Measurements from ENCODE around the gene ARCN1.

Gene ARCN1

DNA sequence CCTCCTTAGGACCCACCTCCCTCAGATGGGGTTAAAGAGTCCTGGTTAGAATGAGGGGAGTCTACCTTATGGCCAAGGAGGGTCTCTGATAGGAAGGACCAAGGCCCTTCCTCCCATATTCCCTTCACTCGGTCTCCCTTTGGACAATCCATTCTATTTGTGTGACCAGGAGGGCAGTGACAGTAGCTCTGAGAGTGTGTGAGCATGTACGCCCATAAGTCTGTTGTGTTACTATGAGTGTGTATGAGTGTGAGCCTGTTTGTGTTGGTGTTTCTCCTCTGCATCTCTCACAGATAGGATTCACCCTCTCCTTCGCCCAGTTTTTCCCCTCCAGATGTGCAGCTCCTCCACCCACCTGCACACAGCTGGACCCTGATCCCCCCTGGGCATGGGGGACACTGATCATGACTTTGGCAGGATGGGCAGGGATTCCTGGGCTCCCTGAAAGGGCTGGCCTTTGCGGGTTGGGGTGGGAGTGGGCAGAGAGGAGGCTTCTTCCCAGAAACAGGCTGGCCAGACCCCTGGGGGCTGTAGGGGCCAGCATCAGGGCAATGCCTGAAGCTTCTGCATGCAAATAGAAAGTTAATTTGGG, 49.7 kb downstream of the ARCN1 start:
- no peak for DNase-seq

DNA sequence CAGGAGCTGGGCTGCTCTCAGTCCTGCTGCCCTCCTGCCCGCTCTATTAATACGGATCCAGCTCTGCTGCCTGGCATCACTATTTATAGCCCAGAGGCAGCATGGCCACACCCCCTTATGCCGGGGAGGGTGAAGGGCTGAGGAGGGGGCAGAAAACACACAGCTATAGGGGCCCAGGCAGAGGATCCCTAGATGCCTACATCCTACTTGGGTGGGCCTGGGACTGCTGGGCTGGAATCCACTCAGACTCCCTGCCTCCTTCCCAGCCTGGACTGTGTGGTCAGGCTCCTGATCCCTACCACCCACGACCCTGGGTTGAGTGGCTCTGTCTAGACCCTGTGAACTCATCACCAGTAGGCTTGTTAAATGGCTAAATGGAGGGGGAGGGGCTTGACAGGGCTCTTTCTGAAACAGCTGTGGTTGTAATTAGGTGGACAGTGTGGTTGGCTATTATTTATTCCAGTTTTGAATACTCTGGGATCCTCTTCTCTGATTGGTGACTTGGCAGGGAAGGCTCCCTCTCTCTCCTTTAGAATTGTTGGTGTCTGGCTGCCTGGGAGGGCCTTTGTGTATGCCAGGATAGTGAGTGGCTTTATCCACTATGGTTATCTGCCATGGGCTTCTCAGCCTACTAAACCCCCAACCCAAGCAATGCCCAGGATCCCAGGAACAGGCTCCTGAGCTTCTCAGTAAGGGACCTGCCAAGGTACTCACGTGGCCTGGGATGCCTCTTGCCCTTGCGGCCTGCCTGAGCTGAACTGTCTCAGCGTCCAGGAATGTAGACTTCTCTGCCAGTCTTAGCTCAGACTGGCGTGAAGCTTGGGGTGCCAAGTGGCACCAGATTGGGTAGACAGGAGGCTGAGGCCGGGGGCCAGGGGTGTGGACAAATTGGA, 50.4 kb downstream of the ARCN1 start:
- no peak for DNase-seq

DNA sequence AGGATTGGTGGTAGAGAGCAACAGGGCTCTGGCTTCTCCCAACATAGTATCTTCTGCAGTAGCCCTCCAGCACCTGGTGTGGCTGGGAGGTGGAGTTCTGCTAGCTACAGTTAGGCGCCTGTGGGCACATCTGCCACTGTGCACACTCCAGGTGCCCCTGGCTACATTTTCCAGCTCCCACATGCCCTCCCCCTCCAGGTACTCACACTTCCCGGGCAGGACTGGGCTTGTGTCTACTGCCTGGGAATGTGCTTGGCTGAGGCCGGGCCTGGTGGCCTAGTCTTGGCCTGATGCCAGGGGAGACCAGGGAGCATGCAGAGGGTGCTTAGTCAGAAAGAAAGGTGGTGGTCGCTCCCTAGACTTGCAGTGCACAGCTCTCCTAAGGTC, 51.1 kb downstream of the ARCN1 start:
- DNase-seq = no peak

DNA sequence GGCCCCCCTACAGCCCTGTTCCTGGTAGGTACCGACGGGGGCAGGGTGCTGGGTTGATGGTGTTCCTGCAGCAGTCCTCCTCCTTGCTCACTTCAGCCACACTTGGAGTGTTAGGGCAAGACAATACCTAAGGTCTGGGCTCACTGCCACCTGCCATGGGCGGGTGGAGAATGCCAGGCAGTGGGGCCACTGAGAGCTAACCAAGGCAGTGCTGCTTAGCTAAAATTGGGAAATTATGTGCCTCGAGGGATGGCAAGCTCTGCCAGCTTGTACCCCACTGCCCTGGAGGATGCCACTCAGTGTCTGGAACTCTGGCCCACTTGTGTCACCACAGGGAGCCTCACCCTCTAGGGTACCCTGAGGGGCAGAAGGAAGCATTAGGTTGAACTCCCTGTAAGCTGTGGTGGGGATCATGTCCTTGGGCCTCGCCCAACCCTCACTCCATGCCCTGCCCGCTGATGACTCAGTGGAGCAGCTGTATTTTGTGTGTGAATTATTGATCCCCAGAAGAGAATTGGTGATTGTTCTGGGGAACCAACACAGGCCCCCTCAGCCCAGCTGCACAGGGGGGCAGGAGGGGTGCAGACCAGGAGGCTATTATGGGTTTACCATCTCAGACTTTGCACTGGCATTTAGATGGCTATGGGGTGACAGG, 53.0 kb downstream of the ARCN1 start:
- DNase-seq = no peak

DNA sequence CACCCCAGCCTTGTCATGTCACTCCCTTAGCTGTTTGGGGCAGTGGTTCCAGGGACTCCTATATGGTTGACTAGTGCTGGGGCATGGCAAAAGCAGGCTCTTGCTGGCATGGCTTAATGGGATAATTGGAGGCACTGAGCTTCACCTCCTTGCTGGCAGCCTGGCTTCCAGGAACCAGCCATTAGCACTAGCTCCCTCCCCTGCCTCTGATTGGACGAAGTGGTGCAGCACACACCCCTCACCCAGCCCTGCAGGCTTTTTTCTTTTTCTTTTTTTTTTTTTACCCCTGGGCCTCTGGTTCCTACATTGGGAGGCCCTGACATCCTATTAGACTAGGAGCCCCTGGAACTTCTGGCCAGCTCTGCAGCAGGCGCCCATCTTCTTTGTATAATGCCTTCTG, 53.8 kb downstream of the ARCN1 start:
- DNase-seq = no peak

DNA sequence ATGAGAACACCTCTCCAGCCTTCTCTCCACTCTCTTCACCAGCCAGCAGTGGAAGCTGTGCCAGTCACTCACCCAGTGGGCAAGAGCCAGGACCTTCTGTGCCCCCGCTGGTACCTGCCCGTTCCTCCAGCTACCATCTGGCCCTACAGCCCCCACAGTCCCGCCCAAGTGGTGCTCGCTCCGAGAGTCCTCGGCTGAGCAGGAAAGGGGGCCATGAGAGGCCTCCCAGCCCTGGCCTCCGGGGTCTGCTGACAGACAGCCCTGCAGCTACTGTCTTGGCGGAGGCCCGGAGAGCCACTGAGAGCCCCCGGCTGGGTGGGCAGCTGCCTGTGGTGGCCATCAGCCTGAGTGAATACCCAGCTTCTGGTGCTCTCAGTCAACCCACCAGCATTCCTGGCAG, 55.4 kb downstream of the ARCN1 start:
- no peak for DNase-seq

DNA sequence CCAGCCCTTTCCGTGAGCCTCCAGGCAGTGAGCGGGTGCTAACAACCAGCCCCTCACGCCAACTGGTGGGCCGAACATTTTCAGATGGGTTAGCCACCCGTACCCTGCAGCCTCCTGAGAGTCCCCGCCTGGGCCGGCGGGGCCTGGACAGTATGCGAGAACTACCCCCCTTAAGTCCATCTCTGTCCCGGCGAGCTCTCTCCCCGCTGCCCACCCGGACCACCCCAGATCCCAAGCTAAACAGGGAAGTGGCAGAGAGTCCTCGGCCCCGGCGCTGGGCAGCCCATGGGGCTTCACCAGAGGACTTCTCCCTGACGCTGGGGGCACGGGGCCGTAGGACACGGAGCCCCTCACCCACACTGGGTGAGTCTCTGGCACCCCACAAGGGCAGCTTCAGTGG, 55.8 kb downstream of the ARCN1 start:
- no peak for DNase-seq

DNA sequence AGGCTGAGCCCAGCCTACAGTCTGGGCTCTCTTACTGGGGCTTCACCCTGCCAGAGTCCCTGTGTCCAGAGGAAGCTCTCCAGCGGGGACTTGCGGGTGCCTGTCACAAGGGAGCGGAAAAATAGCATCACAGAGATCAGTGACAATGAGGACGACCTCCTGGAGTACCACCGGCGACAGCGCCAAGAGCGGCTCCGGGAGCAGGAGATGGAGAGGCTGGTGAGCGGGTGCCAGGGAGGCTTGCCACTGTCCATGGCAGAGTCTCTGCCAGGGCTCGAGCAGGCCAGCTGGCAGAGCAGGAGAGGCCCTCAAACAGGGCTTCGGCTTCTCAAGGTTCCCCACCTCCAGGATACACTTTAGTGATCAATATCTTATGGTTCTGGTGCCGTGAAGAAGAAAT, 56.2 kb downstream of the ARCN1 start:
- DNase-seq = no peak

DNA sequence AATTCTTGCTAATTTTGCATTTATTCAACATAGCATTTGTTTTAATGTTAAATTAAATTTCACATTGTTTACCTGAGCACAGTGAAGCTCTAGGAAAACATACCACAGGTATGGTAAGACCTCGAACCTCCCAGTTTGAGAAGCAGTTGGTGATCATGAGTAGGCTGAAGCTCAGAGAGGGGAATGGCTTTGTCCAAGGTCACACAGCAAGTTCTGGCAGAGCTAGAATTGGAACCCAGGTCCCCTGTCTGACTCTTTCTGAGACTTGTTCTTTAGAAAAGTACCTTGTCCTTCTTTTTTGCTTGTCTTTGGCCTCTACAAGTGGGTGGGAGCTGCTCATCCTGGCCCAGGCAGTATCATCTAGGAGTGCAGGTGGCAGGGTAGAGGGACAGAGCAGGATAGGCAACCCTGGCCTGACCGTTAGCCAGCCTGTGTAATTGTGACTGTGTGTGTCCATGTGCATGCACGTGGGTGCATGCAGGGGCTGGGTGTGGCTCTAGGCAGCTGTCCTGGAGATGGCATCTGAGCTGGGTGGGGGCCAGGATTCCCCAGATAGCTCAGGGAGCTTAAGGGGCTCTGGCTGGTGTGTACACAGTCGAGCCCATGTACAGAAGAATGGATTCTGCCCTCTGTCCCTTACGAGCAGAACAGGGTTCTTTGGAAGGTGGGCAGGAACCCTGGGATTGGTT, 56.8 kb downstream of the ARCN1 start:
- no peak for DNase-seq

DNA sequence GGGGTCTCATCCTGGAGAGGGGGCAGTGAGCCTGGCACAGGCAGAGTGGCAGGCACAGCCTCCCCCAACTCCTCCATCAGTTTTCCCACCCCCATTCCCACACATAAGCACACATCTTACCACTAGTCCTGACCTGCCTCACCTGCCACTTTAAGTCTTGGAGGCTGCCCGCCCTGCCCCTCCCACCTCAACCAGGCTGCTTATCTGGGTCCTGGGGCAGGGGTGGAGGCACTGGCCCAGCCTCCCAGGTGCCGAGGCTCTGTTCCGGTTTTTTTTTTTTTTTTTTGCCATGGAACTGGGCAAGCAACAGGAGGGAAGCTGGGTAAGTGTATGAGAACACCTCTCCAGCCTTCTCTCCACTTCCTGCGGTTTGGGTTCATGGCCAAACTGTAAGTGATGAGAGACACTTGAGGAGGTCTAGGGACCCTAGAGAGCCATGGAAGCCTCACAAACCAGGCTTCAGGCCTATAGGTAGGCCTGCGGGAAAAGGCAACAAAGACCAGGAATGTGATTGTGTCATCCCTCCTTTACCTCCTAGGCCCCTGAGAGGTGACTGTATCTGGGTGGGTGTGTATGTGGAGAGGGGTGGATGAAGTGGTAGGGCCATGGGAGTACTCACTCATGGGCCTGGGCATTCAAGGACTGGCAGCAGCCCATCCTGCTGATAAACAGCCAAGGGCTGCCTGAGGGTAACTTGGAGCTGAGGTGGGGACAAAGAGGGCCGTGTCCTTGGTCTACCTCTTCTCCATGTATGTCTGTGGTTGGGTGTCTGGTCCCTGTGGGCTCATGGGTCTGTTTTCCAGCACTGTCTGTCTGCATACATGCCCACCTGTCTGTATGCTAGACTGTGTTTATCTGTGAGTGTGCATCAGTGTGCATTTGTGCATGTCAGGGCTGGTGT, 57.8 kb downstream of the ARCN1 start:
- DNase-seq = no peak

DNA sequence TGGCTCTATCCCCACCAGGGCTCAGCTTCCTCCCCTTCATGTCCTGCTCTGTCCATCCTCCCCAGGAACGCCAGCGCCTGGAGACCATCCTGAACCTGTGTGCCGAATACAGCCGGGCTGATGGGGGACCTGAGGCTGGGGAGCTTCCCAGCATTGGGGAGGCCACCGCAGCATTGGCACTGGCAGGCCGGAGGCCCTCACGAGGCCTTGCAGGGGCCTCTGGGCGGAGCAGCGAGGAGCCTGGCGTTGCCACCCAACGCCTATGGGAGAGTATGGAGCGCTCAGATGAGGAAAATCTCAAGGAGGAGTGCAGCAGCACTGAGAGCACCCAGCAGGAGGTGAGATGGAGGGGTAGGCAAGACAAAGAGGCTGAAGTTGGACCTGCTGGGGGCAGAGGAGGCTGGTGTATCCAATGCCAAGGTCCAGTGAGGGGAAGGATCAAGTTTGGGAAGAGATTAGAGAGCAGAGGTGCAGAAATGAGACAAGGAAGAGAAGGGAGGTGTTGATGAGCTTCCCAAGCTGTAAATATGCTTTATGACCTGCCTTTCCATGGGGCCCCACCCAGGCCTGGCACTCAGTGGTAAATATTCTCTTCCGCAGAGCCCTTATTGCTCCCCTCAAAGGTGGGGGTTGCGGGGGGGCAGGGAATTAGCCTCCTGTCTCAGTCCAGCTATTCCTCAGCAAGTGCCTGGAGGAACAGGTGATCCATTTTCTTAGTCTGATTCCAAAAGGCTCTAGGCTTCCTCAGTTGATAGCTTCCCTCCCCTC, 59.1 kb downstream of the ARCN1 start:
- no peak for DNase-seq

DNA sequence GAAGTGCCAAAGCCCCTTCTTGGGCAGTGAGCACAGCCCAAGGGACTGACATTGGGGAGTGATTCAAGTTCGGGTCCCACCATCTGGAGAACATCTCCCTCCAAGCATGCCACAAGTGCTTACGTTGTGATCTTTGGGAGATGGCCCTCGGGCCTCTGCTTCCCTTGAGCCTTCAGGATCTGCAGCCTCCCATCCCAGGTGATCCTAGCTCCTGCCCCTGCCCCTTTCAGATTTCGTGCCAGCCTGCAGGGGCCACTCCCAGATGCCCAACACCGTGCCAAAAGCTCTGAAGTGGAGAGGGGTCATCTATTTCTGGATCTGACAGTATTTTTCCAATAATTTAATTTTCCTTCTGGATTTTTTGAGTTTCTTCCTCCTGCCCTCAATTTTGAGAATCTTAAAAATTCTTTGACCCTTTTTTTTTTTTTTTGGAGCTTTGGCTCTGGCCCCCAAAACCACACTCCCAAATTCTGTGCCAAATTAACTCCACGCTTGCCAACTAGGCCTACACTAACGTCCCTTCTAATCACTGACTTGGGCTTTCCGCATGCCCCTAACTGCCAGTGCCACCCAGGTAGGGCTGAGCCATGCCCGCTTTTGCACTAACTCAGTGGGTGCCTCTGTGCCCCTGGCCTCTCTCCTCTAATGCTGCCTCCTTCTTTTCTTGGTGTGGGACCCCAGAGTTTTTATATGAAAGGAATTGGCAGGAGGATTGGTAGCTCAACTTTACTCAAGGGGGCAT, 60.5 kb downstream of the ARCN1 start:
- DNase-seq = no peak

DNA sequence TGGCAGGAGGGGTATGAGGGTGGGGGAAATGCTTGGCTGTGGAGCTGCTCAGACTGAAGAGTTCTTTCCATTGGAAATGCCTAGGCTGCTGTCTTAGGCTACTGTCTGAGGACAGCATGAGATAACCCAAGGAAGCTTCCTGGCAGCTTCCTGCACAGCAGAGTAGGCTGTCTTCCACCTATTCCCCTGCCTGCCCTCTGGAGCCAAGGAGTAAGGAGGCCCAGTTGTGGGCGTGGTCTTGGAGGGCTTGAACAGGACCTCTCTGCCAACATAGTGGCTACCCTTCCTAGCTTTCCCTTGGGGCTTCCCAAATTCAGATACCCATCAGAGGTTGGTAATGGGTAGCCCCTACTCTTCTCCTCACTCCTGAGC, 61.1 kb downstream of the ARCN1 start:
- no peak for DNase-seq

DNA sequence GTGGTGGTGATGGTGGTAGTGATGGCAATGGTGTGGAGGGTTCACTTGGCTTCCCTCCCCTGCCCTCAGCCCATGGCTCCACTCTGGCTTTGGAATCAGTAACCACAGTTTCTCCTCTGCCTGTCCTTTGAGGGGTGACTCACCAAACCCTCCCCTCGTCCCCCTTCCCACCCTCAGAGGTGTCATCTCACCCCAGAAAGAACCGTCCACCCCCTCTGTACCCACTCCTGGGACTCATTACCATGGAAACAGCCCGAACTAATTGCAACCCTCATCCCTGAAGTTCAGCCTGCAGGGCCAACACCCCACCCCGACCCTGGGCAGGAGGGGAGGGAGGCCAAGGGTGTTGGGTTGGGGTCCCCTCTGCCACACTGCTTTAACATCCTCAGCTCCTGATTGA, 61.8 kb downstream of the ARCN1 start:
- no peak for DNase-seq

DNA sequence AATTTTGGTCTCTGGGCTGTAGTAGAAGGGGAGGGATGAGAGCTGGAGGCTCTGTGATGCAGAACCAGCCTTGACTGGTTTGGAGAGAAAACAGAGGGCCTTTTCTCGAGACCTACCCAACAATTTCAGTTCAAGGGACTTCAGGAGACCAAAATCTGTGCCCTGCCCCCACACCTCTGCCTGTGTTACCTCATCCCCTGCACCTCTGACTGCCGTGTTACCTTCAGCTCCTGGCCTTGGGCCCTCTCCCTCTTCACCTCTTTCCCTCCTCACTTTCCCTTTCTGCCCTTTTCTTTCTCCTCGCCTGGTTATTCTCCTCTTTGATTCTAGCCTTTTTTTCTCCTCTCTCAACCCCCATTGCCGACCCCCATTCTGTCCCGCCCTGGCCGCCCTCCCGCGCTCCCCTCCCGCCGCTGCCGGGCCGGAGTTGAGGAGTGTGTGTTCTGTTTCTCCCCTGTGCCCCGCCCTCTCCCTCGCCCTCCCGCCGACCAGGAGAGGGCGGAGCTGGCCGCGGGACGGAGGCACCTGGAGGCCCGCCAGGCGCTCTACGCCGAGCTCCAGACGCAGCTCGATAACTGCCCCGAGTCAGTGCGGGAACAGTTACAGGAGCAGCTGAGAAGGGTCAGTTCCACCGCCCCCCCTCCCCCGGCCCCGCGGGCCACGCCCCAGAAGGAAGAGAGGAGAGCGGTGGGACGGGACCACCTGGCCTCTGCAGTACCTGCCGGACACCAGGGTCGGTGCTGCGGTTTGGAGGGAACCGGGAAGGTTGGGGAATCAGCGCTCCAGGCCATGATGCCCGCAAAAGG, 62.4 kb downstream of the ARCN1 start:
- DNase-seq = no peak

DNA sequence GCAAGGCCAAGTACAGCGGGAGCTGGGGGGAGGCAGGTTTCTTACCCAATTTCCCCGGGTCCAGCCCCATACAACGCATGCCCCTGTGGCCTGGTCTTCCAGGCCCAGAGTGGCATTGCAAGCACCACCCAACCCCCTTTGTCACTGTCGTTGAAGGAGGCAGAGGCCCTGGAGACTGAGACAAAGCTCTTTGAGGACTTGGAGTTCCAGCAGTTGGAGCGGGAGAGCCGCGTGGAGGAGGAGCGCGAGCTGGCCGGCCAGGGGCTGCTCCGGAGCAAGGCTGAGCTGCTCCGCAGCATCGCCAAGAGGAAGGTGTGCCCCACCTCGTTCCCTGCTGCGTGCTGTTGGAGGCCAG, 63.0 kb downstream of the ARCN1 start:
- no peak for DNase-seq

DNA sequence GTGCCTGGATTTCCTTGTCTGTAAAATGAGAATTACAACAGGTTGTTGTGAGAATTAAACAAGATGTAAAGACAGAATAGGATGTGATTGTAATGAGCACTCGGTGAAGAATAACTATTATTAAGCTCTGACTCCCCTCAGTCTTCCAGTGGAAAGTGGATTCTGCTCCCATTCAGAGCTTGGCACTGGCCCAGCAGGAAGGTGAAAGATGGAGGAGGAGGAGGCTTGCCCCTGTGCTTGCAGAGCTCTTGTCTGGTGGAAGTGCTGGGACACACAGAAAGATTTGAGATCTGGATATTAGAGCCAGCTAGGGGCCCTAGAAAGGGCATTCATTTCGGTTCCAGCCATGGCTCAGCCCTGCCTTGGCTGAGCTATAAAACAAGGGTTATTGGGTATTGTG, 63.4 kb downstream of the ARCN1 start:
- DNase-seq = no peak

DNA sequence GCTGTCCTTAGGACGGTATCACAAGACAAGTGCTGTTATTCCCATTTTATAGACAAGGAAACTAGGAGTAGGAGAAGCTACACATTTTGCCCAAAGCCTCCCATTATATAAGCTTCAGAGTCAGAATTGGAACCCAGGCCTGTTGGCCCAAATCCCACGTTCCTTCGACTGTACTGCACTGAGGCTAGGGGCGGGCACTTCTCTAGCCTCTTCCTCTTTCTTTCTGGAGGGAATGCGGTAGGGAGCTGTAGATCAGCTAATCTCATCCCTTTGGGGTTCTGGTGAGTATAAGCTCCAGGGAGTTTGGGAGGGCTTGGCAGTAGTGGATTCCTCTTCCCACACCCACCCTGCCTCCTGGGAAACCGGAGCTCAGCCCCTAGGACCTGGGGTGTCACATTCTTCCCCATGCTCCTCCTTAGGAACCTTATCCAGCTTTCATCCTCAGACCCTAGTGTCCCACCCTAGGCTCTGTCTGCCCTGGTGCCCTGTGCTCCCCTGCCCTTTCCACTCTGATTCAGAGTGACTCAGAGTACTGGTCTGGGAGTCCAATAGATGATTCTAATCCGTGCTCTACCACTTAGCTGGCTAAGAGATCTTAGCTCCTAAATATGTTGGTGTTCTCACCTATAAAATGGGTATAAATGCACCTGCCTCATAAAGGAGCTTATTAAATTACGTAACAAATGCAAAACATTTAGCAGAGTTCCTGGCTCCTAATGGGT, 64.5 kb downstream of the ARCN1 start:
- no peak for DNase-seq

DNA sequence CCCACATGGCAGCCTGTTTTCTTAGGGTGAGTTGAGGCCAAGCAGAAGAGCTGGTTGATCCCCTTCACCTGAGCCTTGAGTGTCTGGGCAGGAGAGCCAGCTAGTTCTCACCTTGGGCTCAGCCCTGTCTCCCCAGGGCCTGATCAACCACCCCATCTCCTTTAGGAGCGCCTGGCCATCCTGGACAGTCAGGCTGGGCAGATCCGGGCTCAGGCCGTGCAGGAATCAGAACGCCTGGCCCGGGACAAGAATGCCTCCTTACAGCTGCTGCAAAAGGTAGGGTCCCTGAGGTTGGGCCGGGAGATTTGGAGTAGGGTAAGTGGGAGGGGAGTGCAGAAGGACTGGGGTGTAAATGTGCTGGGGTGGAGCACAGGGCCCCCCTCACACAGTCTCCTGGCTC, 66.5 kb downstream of the ARCN1 start:
- no peak for DNase-seq

DNA sequence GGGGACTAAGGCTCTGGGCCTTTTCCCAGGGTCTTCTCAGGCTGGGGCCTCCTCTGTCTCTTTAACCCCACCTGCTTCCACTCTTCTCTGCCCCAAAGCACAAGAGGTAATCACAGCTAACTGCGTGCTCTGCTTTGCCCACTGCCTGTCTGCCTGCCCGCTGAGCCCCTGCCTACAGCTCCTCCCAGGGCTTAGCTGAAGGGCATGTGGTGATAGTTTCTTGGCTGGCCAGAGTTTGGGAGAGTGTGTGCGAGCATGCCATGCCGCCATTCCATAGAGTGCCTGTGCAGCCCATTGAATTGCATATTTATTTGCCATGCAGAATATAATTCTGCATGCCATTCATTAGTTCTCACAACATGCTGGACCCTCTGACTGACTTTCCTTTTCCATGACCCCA, 67.7 kb downstream of the ARCN1 start:
- no peak for DNase-seq
